IMR-90 (cell line): Measurements from ENCODE around the gene ARHGAP15.

Experiments
- CEBPB ChIP-seq: IDR thresholded peaks from 2 replicates; pipeline ENCODE4 v1.6.1; 2012; ENCODE audit warnings: low read depth, low read length, improper control_type of control experiment
- CHD1 ChIP-seq: IDR thresholded peaks from 2 replicates; pipeline ENCODE4 v1.6.1; 2012; ENCODE audit warnings: low read depth, low read length, improper control_type of control experiment
- MAZ ChIP-seq: IDR thresholded peaks from 2 replicates; pipeline ENCODE4 v1.6.1; 2012; ENCODE audit warnings: low read depth, mild to moderate bottlenecking, low read length, improper control_type of control experiment, moderate library complexity, borderline replicate concordance
- POLR2A ChIP-seq: IDR thresholded peaks from 2 replicates; pipeline ENCODE4 v1.6.1; 2012; ENCODE audit warnings: mild to moderate bottlenecking, low read depth, low read length
- RFX5 ChIP-seq: IDR thresholded peaks from 2 replicates; pipeline ENCODE4 v1.8.0; 2012; ENCODE audit warnings: low read depth, mild to moderate bottlenecking, low read length, moderate library complexity
- SMC3 ChIP-seq: fragments of 150-350 bp; IDR thresholded peaks from 2 replicates; pipeline ENCODE4 v1.6.1; 2016; ENCODE audit warnings: low read depth, mild to moderate bottlenecking, antibody characterized with exemption, low read length, moderate library complexity
- USF2 ChIP-seq: fragments of 150-350 bp; IDR thresholded peaks from 2 replicates; pipeline ENCODE4 v1.6.1; 2017; ENCODE audit warnings: mild to moderate bottlenecking, antibody characterized with exemption, low read length, low read depth
- TF ChIP-seq, protein P1 (sequence below): conservative IDR thresholded peaks from 2 replicates; pipeline ENCODE4 v1.5.1; 2012; ENCODE audit warnings: mild to moderate bottlenecking, low read depth, low read length, improper control_type of control experiment

GRCh38 chr2:143719406-143719805, 590.2 kb downstream of the ARHGAP15 start:
- TF ChIP-seq POLR2A (no peak), CEBPB (no peak), SMC3 (no peak), USF2 (no peak), RFX5 (no peak), MAZ (no peak), CHD1 (no peak)
- TF ChIP-seq, protein P1, sequence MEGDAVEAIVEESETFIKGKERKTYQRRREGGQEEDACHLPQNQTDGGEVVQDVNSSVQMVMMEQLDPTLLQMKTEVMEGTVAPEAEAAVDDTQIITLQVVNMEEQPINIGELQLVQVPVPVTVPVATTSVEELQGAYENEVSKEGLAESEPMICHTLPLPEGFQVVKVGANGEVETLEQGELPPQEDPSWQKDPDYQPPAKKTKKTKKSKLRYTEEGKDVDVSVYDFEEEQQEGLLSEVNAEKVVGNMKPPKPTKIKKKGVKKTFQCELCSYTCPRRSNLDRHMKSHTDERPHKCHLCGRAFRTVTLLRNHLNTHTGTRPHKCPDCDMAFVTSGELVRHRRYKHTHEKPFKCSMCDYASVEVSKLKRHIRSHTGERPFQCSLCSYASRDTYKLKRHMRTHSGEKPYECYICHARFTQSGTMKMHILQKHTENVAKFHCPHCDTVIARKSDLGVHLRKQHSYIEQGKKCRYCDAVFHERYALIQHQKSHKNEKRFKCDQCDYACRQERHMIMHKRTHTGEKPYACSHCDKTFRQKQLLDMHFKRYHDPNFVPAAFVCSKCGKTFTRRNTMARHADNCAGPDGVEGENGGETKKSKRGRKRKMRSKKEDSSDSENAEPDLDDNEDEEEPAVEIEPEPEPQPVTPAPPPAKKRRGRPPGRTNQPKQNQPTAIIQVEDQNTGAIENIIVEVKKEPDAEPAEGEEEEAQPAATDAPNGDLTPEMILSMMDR: no peak
